A673 (cell line): ENCODE results near the gene DENND5A.

Experiments
- CTCF ChIP-seq: fragments of 300-800, 200-600 bp; sonication (generic); conservative IDR thresholded peaks from 2 replicates; pipeline ENCODE4 v1.5.1; 2017; ENCODE audit warnings: low read depth, mild to moderate bottlenecking, antibody characterized with exemption, low read length, moderate library complexity, mixed read lengths
- EZH2 ChIP-seq: fragments of 200-600 bp; sonication (generic); IDR thresholded peaks from 2 replicates; pipeline ENCODE4 v1.6.1; 2017; ENCODE audit warnings: borderline replicate concordance, low read depth, mild to moderate bottlenecking, mixed read lengths, antibody characterized with exemption, low read length; ENCODE audit not compliant: poor library complexity, severe bottlenecking

DNA sequence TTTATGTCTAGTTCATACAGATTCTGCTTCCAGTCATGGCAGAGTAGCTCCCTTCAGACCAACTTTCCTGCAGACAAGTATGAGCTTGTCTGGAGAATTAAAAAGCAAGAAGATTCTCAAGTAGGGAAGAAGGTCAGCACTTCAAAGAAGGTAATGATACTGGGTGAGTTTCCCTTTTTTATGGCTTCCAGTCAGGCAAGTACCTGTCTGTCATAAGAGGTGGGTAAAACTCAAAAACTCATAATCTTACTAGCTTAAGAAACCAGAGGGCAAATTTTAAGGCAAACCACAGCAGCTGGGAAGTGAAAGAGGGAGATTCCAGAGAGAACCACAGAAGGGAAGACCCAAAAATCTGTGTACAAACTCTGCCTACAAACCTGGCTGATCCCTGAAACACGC, 54.2 kb downstream of the DENND5A start:
- TF ChIP-seq EZH2 (no peak), CTCF (no peak)
